ENCODE measurements around the gene KRT31.

The KRT31 gene

DNA sequence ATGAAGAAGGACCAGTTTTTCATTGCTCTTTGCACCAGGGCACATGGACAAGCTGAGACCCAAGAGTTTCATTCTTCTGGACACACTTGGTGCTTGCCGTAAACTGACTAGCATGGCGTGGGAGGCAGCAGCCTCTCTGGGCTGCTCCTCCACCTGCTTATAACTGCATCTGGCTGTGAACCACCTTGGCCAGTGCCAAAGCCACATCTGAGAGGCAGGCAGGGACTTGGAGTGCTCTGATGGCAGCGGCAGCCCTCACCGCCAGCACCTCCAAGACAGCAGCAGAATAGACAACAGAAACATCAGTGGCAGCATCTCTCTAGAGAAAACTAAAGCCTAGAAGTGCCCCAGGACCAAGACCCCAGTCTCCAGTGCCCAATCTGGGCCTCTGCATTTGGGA, 22.3 kb upstream of the KRT31 start:
- Histone ChIP-seq H3K4me3 (ENCODE audit: low read length in 2 of 2) (no peak overlapping the region), H3K27ac (ENCODE audit: low read depth in 2 of 2, low read length in 2 of 2) (no peak overlapping the region), H3K36me3 (ENCODE audit: control insufficient read depth in 2 of 2, insufficient read depth in 2 of 2, low read length in 2 of 2) (no peaks in the 10 kb centered on the region), H3K9me3 (ENCODE audit: control insufficient read depth in 2 of 2, low read length in 2 of 2) (no peaks in the 10 kb centered on the region), H3K9ac (ENCODE audit: low read depth in 1 of 2, low read length in 2 of 2) (no peak overlapping the region), H3K27me3 (ENCODE audit: control insufficient read depth in 2 of 2, insufficient read depth in 2 of 2, low read length in 2 of 2) (no peaks in the 10 kb centered on the region), H3K4me1 (ENCODE audit: control insufficient read depth in 2 of 2, insufficient read depth in 2 of 2, low read length in 2 of 2) (no peaks in the 10 kb centered on the region)

DNA sequence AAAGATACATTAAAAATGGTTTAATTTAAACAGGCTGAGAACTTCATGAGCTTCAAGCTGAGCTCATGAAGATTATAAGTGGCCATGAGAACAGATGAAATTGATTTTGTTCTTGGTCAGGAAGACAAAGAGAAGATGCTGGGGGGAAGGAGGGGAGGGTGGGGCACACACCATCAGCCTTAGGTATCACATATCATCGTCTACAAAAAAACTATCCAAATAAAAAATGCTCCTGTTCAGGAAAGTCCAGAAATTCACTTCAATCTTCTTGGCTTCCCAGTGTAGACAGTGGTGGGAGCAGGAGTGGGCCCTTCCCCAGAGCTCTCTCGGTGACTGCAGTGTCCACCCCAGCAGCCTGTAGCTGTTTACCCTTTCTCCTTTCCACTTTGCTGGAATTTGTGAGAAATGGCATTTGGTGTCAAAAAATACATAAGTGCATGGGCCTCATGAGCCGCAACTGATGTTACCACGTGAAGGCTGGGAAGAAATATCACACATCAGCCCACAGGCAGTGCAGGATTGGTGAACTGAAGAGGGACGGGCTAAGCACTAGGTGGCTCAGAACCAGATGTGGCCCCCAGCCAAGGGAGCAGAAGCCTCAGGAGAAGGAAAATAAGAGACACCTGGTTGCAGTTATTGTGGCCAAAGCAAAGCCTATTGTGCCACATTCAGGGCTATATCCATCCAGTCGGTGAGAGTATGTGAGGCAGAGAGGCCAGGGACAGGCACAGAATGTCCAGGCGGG, 20.9 kb upstream of the KRT31 start:
- Histone ChIP-seq H3K27ac (ENCODE audit: low read depth in 2 of 2, low read length in 2 of 2) (no peak overlapping the region), H3K9me3 (ENCODE audit: control insufficient read depth in 2 of 2, low read length in 2 of 2) (no peaks in the 10 kb centered on the region), H3K36me3 (ENCODE audit: control insufficient read depth in 2 of 2, insufficient read depth in 2 of 2, low read length in 2 of 2) (no peaks in the 10 kb centered on the region), H3K4me1 (ENCODE audit: control insufficient read depth in 2 of 2, insufficient read depth in 2 of 2, low read length in 2 of 2) (no peaks in the 10 kb centered on the region), H3K9ac (ENCODE audit: low read depth in 1 of 2, low read length in 2 of 2) (no peak overlapping the region), H3K27me3 (ENCODE audit: control insufficient read depth in 2 of 2, insufficient read depth in 2 of 2, low read length in 2 of 2) (no peaks in the 10 kb centered on the region), H3K4me3 (ENCODE audit: low read length in 2 of 2) (no peak overlapping the region)

DNA sequence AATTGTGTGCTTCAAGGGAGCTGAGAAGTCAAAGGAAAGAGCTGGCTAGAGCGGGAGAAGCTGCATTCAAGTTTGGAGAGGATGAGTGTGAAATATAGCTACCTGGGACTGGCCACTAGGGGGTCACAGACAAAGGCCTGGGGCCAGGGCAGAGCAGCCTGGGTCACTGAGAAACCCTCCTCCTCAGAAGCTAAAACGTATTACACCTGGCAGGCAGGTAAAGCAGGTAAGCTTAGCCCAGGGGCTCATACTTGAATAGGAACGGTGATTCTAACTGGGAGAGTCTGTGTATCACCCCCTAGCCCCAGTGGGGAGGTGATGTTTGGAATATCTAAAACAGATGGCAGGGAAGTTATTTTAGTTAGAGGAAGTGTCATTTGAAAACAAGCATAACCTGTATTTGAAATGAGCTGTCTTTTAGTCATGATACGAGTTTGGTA, 20.2 kb upstream of the KRT31 start:
- H3K9ac ChIP-seq (ENCODE audit: low read depth in 1 of 2, low read length in 2 of 2) = no peak overlapping the region
- no peak overlapping the region for H3K27ac ChIP-seq (ENCODE audit: low read depth in 2 of 2, low read length in 2 of 2)
- H3K4me1 ChIP-seq (ENCODE audit: control insufficient read depth in 2 of 2, insufficient read depth in 2 of 2, low read length in 2 of 2) = no peaks in the 10 kb centered on the region
- no peaks in the 10 kb centered on the region for H3K9me3 ChIP-seq (ENCODE audit: control insufficient read depth in 2 of 2, low read length in 2 of 2)
- H3K27me3 ChIP-seq (ENCODE audit: control insufficient read depth in 2 of 2, insufficient read depth in 2 of 2, low read length in 2 of 2) = no peaks in the 10 kb centered on the region
- H3K4me3 ChIP-seq (ENCODE audit: low read length in 2 of 2) = no peak overlapping the region
- no peaks in the 10 kb centered on the region for H3K36me3 ChIP-seq (ENCODE audit: control insufficient read depth in 2 of 2, insufficient read depth in 2 of 2, low read length in 2 of 2)

DNA sequence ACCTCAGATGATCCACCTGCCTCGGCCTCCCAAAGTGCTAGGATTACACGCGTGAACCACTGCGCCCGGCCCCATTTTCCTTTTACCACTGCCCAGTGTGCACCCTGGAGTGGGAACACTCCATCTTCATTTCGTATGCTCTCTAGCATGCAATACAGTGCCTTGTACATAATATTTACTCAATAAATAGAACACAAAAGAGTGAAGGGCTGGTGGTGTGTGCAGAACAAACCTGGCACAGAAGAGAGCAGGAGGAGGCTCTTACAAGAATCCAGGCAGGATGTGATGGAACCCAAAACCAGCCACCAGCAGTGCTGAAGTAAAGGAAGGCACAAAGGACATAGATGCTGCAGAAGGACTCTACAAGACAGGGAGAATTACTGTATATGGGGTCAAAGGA, 19.7 kb upstream of the KRT31 start:
- H3K27ac ChIP-seq (ENCODE audit: low read depth in 2 of 2, low read length in 2 of 2) = no peak overlapping the region
- no peaks in the 10 kb centered on the region for H3K36me3 ChIP-seq (ENCODE audit: control insufficient read depth in 2 of 2, insufficient read depth in 2 of 2, low read length in 2 of 2)
- no peaks in the 10 kb centered on the region for H3K4me1 ChIP-seq (ENCODE audit: control insufficient read depth in 2 of 2, insufficient read depth in 2 of 2, low read length in 2 of 2)
- H3K9me3 ChIP-seq (ENCODE audit: control insufficient read depth in 2 of 2, low read length in 2 of 2) = no peaks in the 10 kb centered on the region
- no peak overlapping the region for H3K4me3 ChIP-seq (ENCODE audit: low read length in 2 of 2)
- H3K27me3 ChIP-seq (ENCODE audit: control insufficient read depth in 2 of 2, insufficient read depth in 2 of 2, low read length in 2 of 2) = no peaks in the 10 kb centered on the region
- no peak overlapping the region for H3K9ac ChIP-seq (ENCODE audit: low read depth in 1 of 2, low read length in 2 of 2)

DNA sequence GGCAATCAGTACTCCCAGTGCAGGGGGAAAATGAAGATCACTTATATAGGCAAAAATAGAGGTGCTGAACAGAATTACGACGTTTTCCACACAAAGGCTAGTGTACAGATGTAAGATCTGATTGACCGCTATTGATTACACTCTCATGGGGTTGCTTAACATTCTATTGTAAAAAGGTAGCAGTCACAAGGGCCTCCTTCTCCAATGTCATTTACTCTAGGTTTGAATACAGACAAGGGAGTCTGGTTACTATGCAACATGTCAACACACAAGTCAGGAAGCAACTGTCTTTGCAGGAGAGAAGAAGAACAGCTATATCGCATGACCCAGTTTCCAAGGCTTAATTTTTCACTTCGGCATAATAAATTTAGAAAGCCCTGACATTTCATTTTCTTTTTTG, 19.1 kb upstream of the KRT31 start:
- H3K4me3 ChIP-seq (ENCODE audit: low read length in 2 of 2) = no peak overlapping the region
- no peak overlapping the region for H3K9ac ChIP-seq (ENCODE audit: low read depth in 1 of 2, low read length in 2 of 2)
- H3K27ac ChIP-seq (ENCODE audit: low read depth in 2 of 2, low read length in 2 of 2) = no peak overlapping the region
- no peaks in the 10 kb centered on the region for H3K27me3 ChIP-seq (ENCODE audit: control insufficient read depth in 2 of 2, insufficient read depth in 2 of 2, low read length in 2 of 2)
- no peaks in the 10 kb centered on the region for H3K9me3 ChIP-seq (ENCODE audit: control insufficient read depth in 2 of 2, low read length in 2 of 2)
- no peaks in the 10 kb centered on the region for H3K36me3 ChIP-seq (ENCODE audit: control insufficient read depth in 2 of 2, insufficient read depth in 2 of 2, low read length in 2 of 2)
- H3K4me1 ChIP-seq (ENCODE audit: control insufficient read depth in 2 of 2, insufficient read depth in 2 of 2, low read length in 2 of 2) = no peaks in the 10 kb centered on the region

DNA sequence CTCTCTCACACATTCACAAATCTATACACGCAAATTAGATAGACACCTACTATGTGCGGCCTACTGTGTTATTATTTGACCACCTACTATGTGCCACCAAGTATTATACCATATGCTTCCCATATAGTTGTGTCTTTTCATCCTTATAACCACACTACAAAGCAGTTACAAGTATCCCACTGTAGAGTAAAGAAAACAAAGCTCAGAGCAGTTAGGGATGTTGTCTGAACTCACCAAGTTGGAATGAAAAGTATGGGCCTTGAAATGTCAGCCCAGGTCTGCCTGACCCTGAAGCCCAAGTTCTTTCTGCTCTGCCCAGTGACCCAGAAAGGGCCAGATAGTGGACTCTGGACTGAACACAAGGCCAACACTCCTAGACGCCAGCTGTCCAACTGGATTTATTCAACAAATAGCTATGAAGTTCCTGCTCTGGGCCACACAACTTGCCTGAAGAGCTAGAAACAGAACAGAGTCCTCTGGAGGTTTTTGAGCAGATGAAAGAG, 18.5 kb upstream of the KRT31 start:
- Histone ChIP-seq H3K4me1 (ENCODE audit: control insufficient read depth in 2 of 2, insufficient read depth in 2 of 2, low read length in 2 of 2) (no peaks in the 10 kb centered on the region), H3K9ac (ENCODE audit: low read depth in 1 of 2, low read length in 2 of 2) (no peak overlapping the region), H3K27ac (ENCODE audit: low read depth in 2 of 2, low read length in 2 of 2) (no peak overlapping the region), H3K36me3 (ENCODE audit: control insufficient read depth in 2 of 2, insufficient read depth in 2 of 2, low read length in 2 of 2) (no peaks in the 10 kb centered on the region), H3K9me3 (ENCODE audit: control insufficient read depth in 2 of 2, low read length in 2 of 2) (no peaks in the 10 kb centered on the region), H3K27me3 (ENCODE audit: control insufficient read depth in 2 of 2, insufficient read depth in 2 of 2, low read length in 2 of 2) (no peaks in the 10 kb centered on the region), H3K4me3 (ENCODE audit: low read length in 2 of 2) (no peak overlapping the region)

DNA sequence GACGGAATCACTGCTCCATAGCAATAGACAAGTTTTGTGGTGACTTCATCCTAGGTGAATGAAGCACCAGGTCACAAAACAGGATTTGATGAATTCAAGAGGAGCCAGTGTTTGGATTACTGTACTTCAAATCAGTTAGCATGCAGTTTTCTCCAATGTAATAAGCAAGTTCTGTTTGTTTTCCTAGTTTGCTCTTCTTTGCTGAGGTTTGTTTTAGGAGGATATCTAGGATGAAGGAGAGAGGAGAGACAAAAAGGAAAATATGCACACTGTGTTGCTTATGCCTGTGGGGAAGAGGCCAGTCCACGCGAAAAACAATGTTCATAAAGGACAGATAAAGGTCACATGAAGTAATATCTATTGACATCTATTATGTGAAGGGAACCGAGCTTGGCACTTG, 18.0 kb upstream of the KRT31 start:
- no peaks in the 10 kb centered on the region for H3K4me1 ChIP-seq (ENCODE audit: control insufficient read depth in 2 of 2, insufficient read depth in 2 of 2, low read length in 2 of 2)
- no peak overlapping the region for H3K9ac ChIP-seq (ENCODE audit: low read depth in 1 of 2, low read length in 2 of 2)
- no peaks in the 10 kb centered on the region for H3K27me3 ChIP-seq (ENCODE audit: control insufficient read depth in 2 of 2, insufficient read depth in 2 of 2, low read length in 2 of 2)
- H3K27ac ChIP-seq (ENCODE audit: low read depth in 2 of 2, low read length in 2 of 2) = no peak overlapping the region
- H3K36me3 ChIP-seq (ENCODE audit: control insufficient read depth in 2 of 2, insufficient read depth in 2 of 2, low read length in 2 of 2) = no peaks in the 10 kb centered on the region
- H3K9me3 ChIP-seq (ENCODE audit: control insufficient read depth in 2 of 2, low read length in 2 of 2) = no peaks in the 10 kb centered on the region
- H3K4me3 ChIP-seq (ENCODE audit: low read length in 2 of 2) = no peak overlapping the region

DNA sequence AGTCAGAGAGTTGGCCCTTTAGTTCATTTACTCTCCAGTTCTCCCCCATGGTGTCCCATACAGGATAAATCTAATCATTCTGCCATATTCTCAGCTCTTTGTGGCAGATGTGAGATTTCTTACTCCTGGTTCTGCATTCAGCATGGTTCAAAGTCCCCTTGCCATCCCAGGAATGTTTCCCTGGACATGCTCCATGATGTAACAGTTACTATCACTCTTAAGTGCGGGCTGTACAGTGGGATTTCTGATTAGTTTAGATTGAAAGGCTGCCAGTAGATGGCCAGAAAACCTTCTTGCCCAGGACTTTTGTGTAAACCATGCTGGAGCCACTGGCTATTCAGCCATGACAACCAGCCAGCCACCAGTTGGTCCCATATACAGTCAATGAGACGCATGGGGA, 16.6 kb upstream of the KRT31 start:
- Histone ChIP-seq H3K4me1 (ENCODE audit: control insufficient read depth in 2 of 2, insufficient read depth in 2 of 2, low read length in 2 of 2) (no peaks in the 10 kb centered on the region), H3K36me3 (ENCODE audit: control insufficient read depth in 2 of 2, insufficient read depth in 2 of 2, low read length in 2 of 2) (no peaks in the 10 kb centered on the region), H3K27ac (ENCODE audit: low read depth in 2 of 2, low read length in 2 of 2) (no peak overlapping the region), H3K9me3 (ENCODE audit: control insufficient read depth in 2 of 2, low read length in 2 of 2) (no peaks in the 10 kb centered on the region), H3K27me3 (ENCODE audit: control insufficient read depth in 2 of 2, insufficient read depth in 2 of 2, low read length in 2 of 2) (no peaks in the 10 kb centered on the region), H3K4me3 (ENCODE audit: low read length in 2 of 2) (no peak overlapping the region), H3K9ac (ENCODE audit: low read depth in 1 of 2, low read length in 2 of 2) (no peak overlapping the region)

DNA sequence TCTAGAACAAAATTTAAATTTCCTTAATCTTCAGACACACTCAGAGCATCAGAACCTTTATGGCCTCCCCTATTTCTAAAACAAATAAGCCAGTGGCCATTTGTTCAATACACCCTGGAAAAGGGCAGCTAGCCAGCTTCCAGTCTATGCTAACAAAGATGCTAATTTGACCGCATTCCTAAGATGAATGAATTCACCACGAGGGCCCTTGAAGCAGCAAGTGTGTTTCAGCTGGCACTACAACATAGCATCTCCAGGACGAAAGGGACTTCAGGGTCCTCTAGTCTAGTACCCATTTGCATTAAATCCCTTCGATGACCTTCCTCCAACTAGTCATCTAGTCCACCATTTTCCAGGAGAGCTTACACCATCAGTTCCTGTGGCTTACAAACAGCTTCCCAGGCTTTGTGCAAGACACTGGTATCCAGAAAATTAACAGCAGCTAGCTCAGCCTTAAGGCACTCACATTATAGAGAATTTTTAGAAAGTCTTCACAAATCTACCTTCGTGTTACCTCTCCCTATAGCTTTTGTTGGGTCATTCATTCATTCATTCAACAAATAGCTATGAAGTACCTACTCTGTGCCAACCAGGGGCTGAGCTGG, 16.0 kb upstream of the KRT31 start:
- no peaks in the 10 kb centered on the region for H3K36me3 ChIP-seq (ENCODE audit: control insufficient read depth in 2 of 2, insufficient read depth in 2 of 2, low read length in 2 of 2)
- H3K27ac ChIP-seq (ENCODE audit: low read depth in 2 of 2, low read length in 2 of 2) = no peak overlapping the region
- H3K9me3 ChIP-seq (ENCODE audit: control insufficient read depth in 2 of 2, low read length in 2 of 2) = no peaks in the 10 kb centered on the region
- H3K4me1 ChIP-seq (ENCODE audit: control insufficient read depth in 2 of 2, insufficient read depth in 2 of 2, low read length in 2 of 2) = no peaks in the 10 kb centered on the region
- H3K27me3 ChIP-seq (ENCODE audit: control insufficient read depth in 2 of 2, insufficient read depth in 2 of 2, low read length in 2 of 2) = peaks cover 0 to 4% of the 10 kb centered on the region in 2 donors
- no peak overlapping the region for H3K9ac ChIP-seq (ENCODE audit: low read depth in 1 of 2, low read length in 2 of 2)
- H3K4me3 ChIP-seq (ENCODE audit: low read length in 2 of 2) = no peak overlapping the region

DNA sequence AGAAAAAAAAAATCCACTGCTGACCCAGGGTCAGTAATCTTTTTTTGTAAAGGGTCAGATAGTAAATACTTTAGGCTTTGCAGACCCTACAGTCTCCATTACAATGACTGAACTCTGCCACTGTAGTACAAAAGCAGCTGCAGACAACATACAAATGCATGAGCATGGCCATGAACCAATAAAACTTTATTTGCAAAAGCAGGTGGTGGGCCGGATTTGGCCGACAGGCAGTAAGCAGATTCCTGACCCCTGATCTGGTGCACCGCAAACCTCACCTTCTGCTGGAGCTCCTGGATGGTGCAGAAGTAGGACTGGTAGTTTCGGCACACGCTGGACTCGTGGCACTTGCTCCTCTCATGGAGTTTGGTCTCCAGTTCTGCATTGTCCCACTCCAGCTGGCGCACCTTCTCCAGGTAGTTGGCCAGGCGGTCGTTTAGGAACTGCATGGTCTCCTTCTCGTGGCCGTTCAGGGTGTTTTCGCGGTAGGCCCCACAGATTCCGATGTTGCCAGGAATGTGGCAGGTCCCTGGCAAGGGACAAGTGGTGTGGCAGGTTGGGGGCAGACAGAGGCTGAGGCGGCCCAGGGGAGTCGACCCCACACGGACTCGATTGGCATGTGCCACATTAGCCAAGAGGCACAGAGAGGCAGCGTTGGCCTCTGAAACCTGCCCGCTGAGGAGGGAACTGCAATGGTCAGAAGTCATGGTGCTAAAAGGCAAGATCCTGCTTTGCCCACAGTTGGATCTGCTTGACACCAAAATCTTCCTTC, 13.8 kb upstream of the KRT31 start:
- no peaks in the 10 kb centered on the region for H3K36me3 ChIP-seq (ENCODE audit: control insufficient read depth in 2 of 2, insufficient read depth in 2 of 2, low read length in 2 of 2)
- H3K4me1 ChIP-seq (ENCODE audit: control insufficient read depth in 2 of 2, insufficient read depth in 2 of 2, low read length in 2 of 2) = no peaks in the 10 kb centered on the region
- H3K27ac ChIP-seq (ENCODE audit: low read depth in 2 of 2, low read length in 2 of 2) = no peak overlapping the region
- H3K9me3 ChIP-seq (ENCODE audit: control insufficient read depth in 2 of 2, low read length in 2 of 2) = no peaks in the 10 kb centered on the region
- no peak overlapping the region for H3K4me3 ChIP-seq (ENCODE audit: low read length in 2 of 2)
- peaks cover 0 to 4% of the 10 kb centered on the region in 2 donors for H3K27me3 ChIP-seq (ENCODE audit: control insufficient read depth in 2 of 2, insufficient read depth in 2 of 2, low read length in 2 of 2)
- no peak overlapping the region for H3K9ac ChIP-seq (ENCODE audit: low read depth in 1 of 2, low read length in 2 of 2)

Measured in mucosa of rectum (tissue), 2 donors.